ENCODE results near the gene CRB3.
"Not testable (repeated sequence)": the region's sequence is repeated elsewhere in the genome, so short reads cannot be mapped to it uniquely, and the experiment has no call there.

CRB3 gene

DNA sequence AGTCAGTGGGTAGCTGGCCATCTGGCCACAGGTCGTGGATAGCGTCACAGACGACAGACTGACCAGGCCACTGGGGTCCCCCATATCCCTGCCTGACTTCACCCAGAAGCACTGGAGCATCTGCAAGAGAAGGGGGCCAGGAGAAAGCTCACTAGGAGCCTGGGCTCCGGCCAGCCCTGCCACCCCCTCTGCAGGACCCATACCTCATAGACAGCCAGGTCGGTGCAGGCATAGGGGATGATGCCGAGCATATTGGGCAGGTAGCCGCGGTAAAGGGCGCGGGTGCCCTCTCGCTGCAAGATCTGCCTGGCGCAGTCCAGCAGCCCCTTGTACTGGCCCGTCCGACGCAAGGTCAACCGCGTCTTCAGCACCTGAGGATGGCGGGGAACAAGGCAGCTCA is 36.9 kb upstream of the CRB3 start:
- Mint-ChIP-seq H3K4me1 (ENCODE audit: low read depth) (peaks cover 29% of the 10 kb centered on the region), H3K27me3 (no peaks in the 10 kb centered on the region), H3K36me3 (no peaks in the 10 kb centered on the region), H3K27ac (no peak overlapping the region), H3K4me3 (no peak overlapping the region), H3K9me3 (ENCODE audit: low read depth) (no peaks in the 10 kb centered on the region)

GRCh38 chr19:6428692-6429418 is 35.2 kb upstream of the CRB3 start:
- not testable (repeated sequence) for H3K4me3 Mint-ChIP-seq

DNA sequence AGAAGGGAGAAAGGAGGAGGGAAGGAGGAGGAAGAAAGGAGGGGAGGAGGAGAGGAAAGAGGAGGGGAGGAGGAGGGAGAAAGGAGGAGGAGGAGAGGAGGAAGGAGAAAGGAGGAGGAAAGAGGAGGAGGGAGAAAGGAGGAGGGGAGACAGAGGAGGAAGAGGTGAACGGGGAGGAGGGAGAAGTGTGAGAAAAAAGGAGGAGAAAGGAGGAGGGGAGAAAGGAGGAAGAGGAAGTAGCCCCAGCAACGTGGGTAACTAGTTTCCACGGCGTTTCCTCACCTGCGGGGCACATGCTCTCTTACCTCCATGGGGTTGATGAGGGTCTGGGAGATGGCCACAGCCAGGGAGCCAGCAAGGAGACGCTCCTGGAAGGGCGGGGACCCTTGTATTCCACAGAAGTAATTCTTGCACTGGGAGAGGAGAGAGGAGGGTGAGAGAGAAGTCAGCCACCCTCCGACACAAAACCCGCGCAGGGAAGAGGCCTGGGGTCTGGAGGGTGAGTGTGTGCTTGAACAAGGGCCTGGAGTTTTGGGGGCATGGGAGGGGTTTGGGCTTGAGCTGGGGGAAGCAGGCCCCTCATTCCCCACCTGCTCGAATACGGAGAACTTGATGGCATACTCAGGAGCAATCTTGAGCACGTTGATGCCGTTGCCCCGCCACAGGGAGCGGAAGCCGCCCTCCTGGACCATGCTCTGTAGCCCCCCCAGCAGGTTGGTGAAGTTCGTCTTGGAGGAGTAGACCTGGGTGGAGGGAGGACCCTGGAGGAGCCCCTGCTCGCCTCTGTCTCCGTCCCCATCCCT is 34.5 kb upstream of the CRB3 start:
- peak overlapping the region; percentile 74 for H3K4me3 Mint-ChIP-seq
- no peaks in the 10 kb centered on the region for H3K9me3 Mint-ChIP-seq (ENCODE audit: low read depth)
- H3K36me3 Mint-ChIP-seq, result no peaks in the 10 kb centered on the region
- no peaks in the 10 kb centered on the region for H3K27me3 Mint-ChIP-seq
- H3K27ac Mint-ChIP-seq, result no peak overlapping the region
- H3K4me1 Mint-ChIP-seq (ENCODE audit: low read depth), result peaks cover 16% of the 10 kb centered on the region

More at GRCh38 chr19:6428692-6429418, 35.2 kb upstream of the CRB3 start:
- not testable (repeated sequence) for H3K27me3 Mint-ChIP-seq; H3K27ac Mint-ChIP-seq; H3K36me3 Mint-ChIP-seq; H3K9me3 Mint-ChIP-seq (ENCODE audit: low read depth)
- peaks cover 16% of the 10 kb centered on the region for H3K4me1 Mint-ChIP-seq (ENCODE audit: low read depth)

DNA sequence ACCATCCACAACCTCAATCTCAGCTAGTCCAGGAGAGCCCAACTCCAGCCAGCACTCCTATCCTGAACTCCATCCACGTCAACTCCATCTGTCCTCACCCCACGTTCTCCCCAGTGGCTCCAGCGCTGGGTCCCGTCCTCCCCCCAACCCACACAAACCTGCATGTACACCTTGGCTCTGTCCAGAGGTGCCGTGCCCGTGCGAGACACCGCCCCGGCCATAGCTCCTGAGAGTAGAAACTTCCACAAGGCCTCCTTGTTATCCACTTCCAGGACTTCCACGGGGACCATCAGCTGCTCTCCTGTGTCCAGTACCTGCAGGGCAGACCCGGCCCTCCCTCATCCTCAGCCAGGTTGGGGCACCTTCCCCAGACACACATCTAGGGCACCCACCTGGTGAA is 32.2 kb upstream of the CRB3 start:
- H3K9me3 Mint-ChIP-seq (ENCODE audit: low read depth), result no peaks in the 10 kb centered on the region
- H3K27ac Mint-ChIP-seq, result peak overlapping the region; percentile 41
- peaks cover 5% of the 10 kb centered on the region for H3K4me1 Mint-ChIP-seq (ENCODE audit: low read depth)
- H3K36me3 Mint-ChIP-seq, result no peaks in the 10 kb centered on the region
- H3K4me3 Mint-ChIP-seq, result no peak overlapping the region
- H3K27me3 Mint-ChIP-seq, result no peaks in the 10 kb centered on the region

DNA sequence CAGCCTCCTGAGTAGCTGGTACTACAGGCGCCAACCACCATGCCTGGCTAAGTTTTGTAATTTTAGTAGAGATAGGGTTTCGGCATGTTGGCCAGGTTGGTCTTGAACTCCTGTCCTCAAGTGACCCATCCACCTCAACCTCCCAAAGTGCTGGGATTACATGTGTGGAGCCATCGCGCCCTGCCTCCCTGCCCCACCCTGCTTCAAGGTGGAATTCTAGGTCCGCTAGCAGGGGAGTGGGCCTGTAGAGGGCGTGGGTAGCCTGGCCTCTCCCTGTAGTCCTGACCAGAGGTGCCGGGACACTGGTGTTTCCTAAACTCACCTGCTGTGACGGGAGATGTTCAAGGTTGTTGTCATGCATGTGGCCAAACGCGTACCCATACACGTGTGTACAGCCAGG is 30.9 kb upstream of the CRB3 start:
- H3K27ac Mint-ChIP-seq, result no peak overlapping the region
- H3K4me1 Mint-ChIP-seq (ENCODE audit: low read depth), result peaks cover 5% of the 10 kb centered on the region
- no peak overlapping the region for H3K4me3 Mint-ChIP-seq
- no peaks in the 10 kb centered on the region for H3K27me3 Mint-ChIP-seq
- no peaks in the 10 kb centered on the region for H3K9me3 Mint-ChIP-seq (ENCODE audit: low read depth)
- H3K36me3 Mint-ChIP-seq, result no peaks in the 10 kb centered on the region

DNA sequence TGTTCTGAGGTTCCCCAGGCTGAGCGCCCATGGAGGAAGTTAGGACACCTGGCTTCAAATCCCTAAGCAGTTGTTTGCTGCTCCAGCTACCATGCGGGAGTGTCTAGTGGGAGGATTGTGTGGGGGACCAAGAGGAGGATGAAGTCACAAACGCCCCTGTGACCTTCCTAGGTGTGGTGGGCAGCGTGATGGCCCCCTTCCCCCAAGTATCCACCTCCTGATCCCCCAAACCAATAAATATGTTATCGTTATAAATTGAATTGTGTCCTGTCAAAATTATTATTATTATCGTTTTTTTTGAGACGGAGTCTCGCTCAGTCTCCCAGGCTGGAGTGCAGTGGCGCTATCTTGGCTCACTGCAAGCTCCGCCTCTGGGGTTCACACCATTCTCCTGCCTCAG is 30.4 kb upstream of the CRB3 start, which contains the start of gene SLC25A41:
Gene SLC25A41 (minus strand): TSS at position 101 of the 400 bp plus-strand sequence. CDS start 70 bp downstream, at position 31.
- Mint-ChIP-seq H3K36me3 (no peaks in the 10 kb centered on the region), H3K4me3 (no peak within 1 kb of the TSS), H3K27me3 (no peaks in the 10 kb centered on the region), H3K4me1 (ENCODE audit: low read depth) (peaks cover 5% of the 10 kb centered on the region), H3K27ac (no peak within 1 kb of the TSS), H3K9me3 (ENCODE audit: low read depth) (no peaks in the 10 kb centered on the region)

GRCh38 chr19:6439743-6440142 is 24.3 kb upstream of the CRB3 start:
- Mint-ChIP-seq H3K36me3 (no peaks in the 10 kb centered on the region), H3K4me1 (ENCODE audit: low read depth) (no peaks in the 10 kb centered on the region), H3K27ac (no peak overlapping the region), H3K9me3 (ENCODE audit: low read depth) (no peaks in the 10 kb centered on the region), H3K27me3 (no peaks in the 10 kb centered on the region), H3K4me3 (no peak overlapping the region)

GRCh38 chr19:6440905-6441304 is 23.2 kb upstream of the CRB3 start:
- Mint-ChIP-seq H3K4me3 (no peak overlapping the region), H3K9me3 (ENCODE audit: low read depth) (no peaks in the 10 kb centered on the region), H3K4me1 (ENCODE audit: low read depth) (no peaks in the 10 kb centered on the region), H3K27me3 (no peaks in the 10 kb centered on the region), H3K27ac (no peak overlapping the region), H3K36me3 (no peaks in the 10 kb centered on the region)

- H3K27me3 Mint-ChIP-seq, result no peaks in the 10 kb centered on the region
- peaks cover 6% of the 10 kb centered on the region for H3K36me3 Mint-ChIP-seq
- H3K27ac Mint-ChIP-seq, result no peak overlapping the region
- no peaks in the 10 kb centered on the region for H3K9me3 Mint-ChIP-seq (ENCODE audit: low read depth)
- H3K4me1 Mint-ChIP-seq (ENCODE audit: low read depth), result no peaks in the 10 kb centered on the region
- H3K4me3 Mint-ChIP-seq, result no peak overlapping the region
These were observed 21.9 kb upstream of the CRB3 start for GRCh38 chr19:6442087-6442688.

- H3K4me3 Mint-ChIP-seq, result no peak overlapping the region
- H3K27ac Mint-ChIP-seq, result no peak overlapping the region
- H3K36me3 Mint-ChIP-seq, result peaks cover 6% of the 10 kb centered on the region
- H3K27me3 Mint-ChIP-seq, result no peaks in the 10 kb centered on the region
- no peaks in the 10 kb centered on the region for H3K4me1 Mint-ChIP-seq (ENCODE audit: low read depth)
- H3K9me3 Mint-ChIP-seq (ENCODE audit: low read depth), result no peaks in the 10 kb centered on the region
These were observed 20.1 kb upstream of the CRB3 start for GRCh38 chr19:6443986-6444385.

DNA sequence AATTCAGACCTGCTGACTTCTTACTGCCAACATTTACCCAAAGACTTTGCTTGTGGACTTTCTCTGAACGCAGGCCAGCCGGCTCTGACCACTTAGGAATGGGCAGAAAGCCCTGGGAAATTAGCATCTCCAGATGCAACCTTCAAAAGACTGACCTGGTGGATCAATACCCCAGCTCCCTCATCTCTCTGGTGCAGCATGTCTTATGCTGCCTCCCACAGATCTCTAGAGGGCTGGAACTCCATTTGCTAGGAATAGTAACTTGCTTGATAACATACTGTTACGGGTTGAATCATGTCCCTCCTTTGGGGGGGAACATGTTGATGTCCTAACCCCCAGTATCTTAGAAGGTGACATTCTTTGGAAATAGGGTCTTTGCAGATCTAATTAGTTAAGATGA is 17.6 kb upstream of the CRB3 start:
- no peak overlapping the region for H3K4me3 Mint-ChIP-seq
- H3K9me3 Mint-ChIP-seq (ENCODE audit: low read depth), result no peaks in the 10 kb centered on the region
- no peak overlapping the region for H3K27ac Mint-ChIP-seq
- no peaks in the 10 kb centered on the region for H3K27me3 Mint-ChIP-seq
- H3K36me3 Mint-ChIP-seq, result peaks cover 11% of the 10 kb centered on the region
- no peaks in the 10 kb centered on the region for H3K4me1 Mint-ChIP-seq (ENCODE audit: low read depth)

GRCh38 chr19:6448045-6448444 is 16.0 kb upstream of the CRB3 start:
- Mint-ChIP-seq H3K4me3 (no peak overlapping the region), H3K27ac (no peak overlapping the region), H3K4me1 (ENCODE audit: low read depth) (no peaks in the 10 kb centered on the region), H3K9me3 (ENCODE audit: low read depth) (no peaks in the 10 kb centered on the region), H3K27me3 (no peaks in the 10 kb centered on the region), H3K36me3 (peaks cover 15% of the 10 kb centered on the region)

- H3K9me3 Mint-ChIP-seq (ENCODE audit: low read depth), result no peaks in the 10 kb centered on the region
- H3K27ac Mint-ChIP-seq, result no peak overlapping the region
- no peak overlapping the region for H3K4me3 Mint-ChIP-seq
- no peaks in the 10 kb centered on the region for H3K27me3 Mint-ChIP-seq
- peaks cover 27% of the 10 kb centered on the region for H3K36me3 Mint-ChIP-seq
- no peaks in the 10 kb centered on the region for H3K4me1 Mint-ChIP-seq (ENCODE audit: low read depth)
These were observed 13.9 kb upstream of the CRB3 start for GRCh38 chr19:6450166-6450565.

- H3K27ac Mint-ChIP-seq, result no peak overlapping the region
- H3K36me3 Mint-ChIP-seq, result peaks cover 28% of the 10 kb centered on the region
- no peak overlapping the region for H3K4me3 Mint-ChIP-seq
- no peaks in the 10 kb centered on the region for H3K9me3 Mint-ChIP-seq (ENCODE audit: low read depth)
- H3K4me1 Mint-ChIP-seq (ENCODE audit: low read depth), result no peaks in the 10 kb centered on the region
- H3K27me3 Mint-ChIP-seq, result no peaks in the 10 kb centered on the region
These were observed 12.4 kb upstream of the CRB3 start for GRCh38 chr19:6451583-6452222.

GRCh38 chr19:6452223-6452614 is 11.9 kb upstream of the CRB3 start:
- peaks cover 27% of the 10 kb centered on the region for H3K36me3 Mint-ChIP-seq
- no peaks in the 10 kb centered on the region for H3K9me3 Mint-ChIP-seq (ENCODE audit: low read depth)
- H3K4me1 Mint-ChIP-seq (ENCODE audit: low read depth), result no peaks in the 10 kb centered on the region
- H3K27ac Mint-ChIP-seq, result no peak overlapping the region
- H3K4me3 Mint-ChIP-seq, result no peak overlapping the region
- no peaks in the 10 kb centered on the region for H3K27me3 Mint-ChIP-seq

All from activated naive CD8-positive, alpha-beta T cell (primary cell).